HEK293T (cell line): Measurements from ENCODE around the gene FAM72B.
"Not testable (repeated sequence)": the region's sequence is repeated elsewhere in the genome, so short reads cannot be mapped to it uniquely, and the experiment has no call there.

Experiments used
- ARNT ChIP-seq: fragments of 450-650 bp; IDR thresholded peaks from 2 replicates; pipeline ENCODE4 v1.6.1; 2017; ENCODE audit warnings: mild to moderate bottlenecking
- BHLHE40 ChIP-seq: fragments of 450-650 bp; IDR thresholded peaks from 2 replicates; pipeline ENCODE4 v1.6.1; 2016; ENCODE audit warnings: mild to moderate bottlenecking, moderate library complexity, borderline replicate concordance
- CTBP1 ChIP-seq: fragments of 450-650 bp; IDR thresholded peaks from 2 replicates; pipeline ENCODE4 v1.6.1; 2016; ENCODE audit warnings: borderline replicate concordance
- ELF4 ChIP-seq: fragments of 450-650 bp; IDR thresholded peaks from 2 replicates; pipeline ENCODE4 v1.6.1; 2017; ENCODE audit warnings: antibody characterized with exemption
- FOXK2 ChIP-seq: fragments of 450-650 bp; IDR thresholded peaks from 2 replicates; pipeline ENCODE4 v1.6.1; 2016; ENCODE audit warnings: mild to moderate bottlenecking
- FOXM1 ChIP-seq: fragments of 450-650 bp; IDR thresholded peaks from 2 replicates; pipeline ENCODE4 v1.6.1; 2017; ENCODE audit warnings: mild to moderate bottlenecking, borderline replicate concordance
- HDGF ChIP-seq: fragments of 450-650 bp; IDR thresholded peaks from 2 replicates; pipeline ENCODE4 v1.6.1; 2017; ENCODE audit warnings: antibody characterized with exemption, borderline replicate concordance
- LEF1 ChIP-seq: fragments of 450-650 bp; IDR thresholded peaks from 2 replicates; pipeline ENCODE4 v1.6.1; 2017; ENCODE audit warnings: mild to moderate bottlenecking, borderline replicate concordance
- PKNOX1 ChIP-seq: fragments of 450-650 bp; IDR thresholded peaks from 2 replicates; pipeline ENCODE4 v1.6.1; 2016
- SP1 ChIP-seq: fragments of 450-650 bp; IDR thresholded peaks from 2 replicates; pipeline ENCODE4 v1.6.1; 2017
- SUZ12 ChIP-seq: fragments of 450-650 bp; IDR thresholded peaks from 2 replicates; pipeline ENCODE4 v1.6.1; 2016; ENCODE audit warnings: mild to moderate bottlenecking
- TARDBP ChIP-seq: fragments of 450-650 bp; IDR thresholded peaks from 2 replicates; pipeline ENCODE4 v1.6.1; 2016
- ZNF384 ChIP-seq: fragments of 450-650 bp; IDR thresholded peaks from 2 replicates; pipeline ENCODE4 v1.6.1; 2016

DNA sequence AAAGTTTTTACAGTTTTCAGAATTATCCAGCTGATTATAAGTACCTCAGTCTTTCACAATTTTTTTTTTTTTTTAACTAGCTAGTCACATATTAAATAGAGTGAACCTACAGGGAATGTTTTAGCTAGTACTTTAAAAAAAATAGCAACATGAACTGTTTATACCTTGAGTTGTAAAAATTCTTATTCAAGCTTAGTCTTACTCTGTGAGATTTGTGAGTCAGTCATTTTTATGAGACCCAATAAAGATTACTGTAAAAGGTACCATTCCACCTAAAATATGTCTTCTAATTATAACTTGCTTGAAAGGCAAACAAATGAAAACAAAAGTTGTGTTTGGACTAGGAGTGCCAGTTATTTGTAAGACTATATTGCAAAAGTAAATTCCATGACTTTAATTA, 5.9 kb downstream of the FAM72B start:
- TF ChIP-seq PKNOX1, HDGF, ARNT, LEF1, TARDBP, ELF4, SP1, SUZ12, CTBP1, ZNF384, FOXK2, BHLHE40, FOXM1: not testable (repeated sequence)
